GM21423 (cell line): ENCODE measurements around the gene NANOS1.
"Not testable (repeated sequence)": the region's sequence is repeated elsewhere in the genome, so short reads cannot be mapped to it uniquely, and the experiment has no call there.

Experiments
- ATAC-seq: cut with Tn5 transposase; IDR thresholded peaks from one replicate; pipeline ENCODE4 v1.9.1; 2021; ENCODE audit warnings: mild to moderate bottlenecking, moderate library complexity; ENCODE audit not compliant: unreplicated experiment

Gene NANOS1

DNA sequence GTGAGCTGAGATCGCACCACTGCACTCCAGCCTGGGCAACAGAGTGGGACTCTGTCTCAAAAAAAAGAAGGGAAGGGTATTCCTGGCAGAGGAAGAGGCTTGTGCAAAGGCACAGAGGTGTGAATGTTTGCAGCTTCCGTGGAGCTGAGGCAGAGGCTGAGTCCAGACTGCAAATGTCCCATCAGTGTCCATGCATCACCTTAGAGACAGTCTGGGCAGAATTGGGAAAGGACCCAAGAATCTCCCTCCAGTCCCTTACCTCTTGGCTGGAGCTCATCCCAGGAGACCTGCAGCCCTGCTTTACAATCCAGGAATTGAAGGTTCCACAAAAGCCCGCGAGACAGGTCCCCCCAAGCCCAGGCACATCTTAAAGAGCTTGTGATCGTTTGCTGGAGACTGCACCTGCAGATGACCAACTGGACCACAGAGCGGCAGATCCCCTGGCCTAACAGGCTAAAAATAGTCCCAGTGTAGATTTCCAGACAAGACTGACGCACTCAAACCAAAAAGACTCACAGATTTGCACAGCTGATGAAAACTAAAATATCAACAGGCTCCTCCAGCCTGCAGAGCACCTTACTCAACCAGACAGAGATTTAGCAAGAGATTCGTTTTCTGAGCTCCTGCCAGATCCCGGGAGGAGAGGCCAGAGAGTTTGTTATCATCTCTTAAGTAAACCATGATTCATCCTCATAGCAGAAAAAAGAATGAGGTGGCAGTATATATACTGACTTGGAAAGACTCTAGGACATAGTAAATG lies 22.9 kb upstream of the NANOS1 start:
- ATAC-seq: no peak

DNA sequence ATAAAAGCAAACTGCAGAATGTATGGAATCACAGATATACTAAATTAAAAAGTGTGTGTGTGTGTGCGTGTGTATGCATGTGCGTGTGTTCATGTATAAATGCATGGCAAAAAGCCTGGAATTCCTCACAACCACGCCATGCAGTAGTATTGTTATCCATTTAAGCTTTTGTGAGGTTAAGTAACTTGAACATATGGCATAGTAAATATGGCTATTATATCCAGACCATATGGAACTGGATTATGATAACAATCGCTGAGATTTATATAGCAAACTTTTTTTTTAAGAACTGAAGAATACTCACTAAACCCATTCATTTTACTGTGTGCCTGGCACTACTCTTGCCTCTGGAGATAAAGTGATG lies 22.3 kb upstream of the NANOS1 start:
- ATAC-seq: no peak

- ATAC-seq: no peak
Measured at GRCh38 chr10:119020627-119020946, 8.9 kb upstream of the NANOS1 start.

GRCh38 chr10:119022846-119023552 lies 6.5 kb upstream of the NANOS1 start:
- ATAC-seq: no peak

GRCh38 chr10:119023553-119023868 lies 6.0 kb upstream of the NANOS1 start:
- ATAC-seq: no peak

DNA sequence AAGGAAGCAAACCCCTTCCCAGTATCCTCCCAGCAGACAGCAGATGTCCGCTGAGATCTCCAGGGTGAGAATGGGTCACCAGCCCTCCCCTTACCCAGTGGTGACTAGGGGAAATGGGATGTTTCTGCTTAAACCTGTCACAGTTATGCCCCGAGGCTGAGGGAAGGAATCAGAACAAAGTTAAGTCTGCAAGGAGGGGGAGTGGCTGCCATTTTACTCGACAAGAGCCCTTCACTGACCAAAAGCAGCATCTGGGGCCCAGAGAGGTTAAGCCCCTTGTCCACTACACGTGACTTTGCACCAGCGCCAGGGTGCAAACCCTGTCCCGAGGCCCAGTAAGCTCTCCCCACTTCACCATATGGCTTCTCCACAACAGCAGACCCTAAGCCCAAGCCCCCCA lies 4.6 kb upstream of the NANOS1 start:
- ATAC-seq: no peak

DNA sequence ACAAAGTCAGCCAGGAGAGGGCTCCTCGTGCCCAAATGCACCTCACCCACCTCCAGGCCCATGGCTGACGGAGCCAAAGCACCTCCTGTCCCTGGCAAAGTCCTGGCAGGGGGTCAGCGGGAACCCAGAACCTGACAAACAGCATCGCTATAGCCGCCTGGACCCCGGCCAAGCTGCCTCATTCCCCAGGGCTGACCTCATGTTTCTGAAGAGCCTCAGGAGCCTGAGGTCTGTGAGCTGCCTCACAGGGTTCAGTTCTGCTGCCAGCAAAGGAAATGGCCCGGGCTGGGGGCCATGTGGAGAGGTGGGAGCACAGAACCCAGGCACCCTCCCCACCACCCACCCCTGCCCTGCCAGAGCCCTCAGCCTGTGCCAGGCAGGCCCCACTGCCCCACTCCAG lies 4.2 kb upstream of the NANOS1 start:
- no peak for ATAC-seq

DNA sequence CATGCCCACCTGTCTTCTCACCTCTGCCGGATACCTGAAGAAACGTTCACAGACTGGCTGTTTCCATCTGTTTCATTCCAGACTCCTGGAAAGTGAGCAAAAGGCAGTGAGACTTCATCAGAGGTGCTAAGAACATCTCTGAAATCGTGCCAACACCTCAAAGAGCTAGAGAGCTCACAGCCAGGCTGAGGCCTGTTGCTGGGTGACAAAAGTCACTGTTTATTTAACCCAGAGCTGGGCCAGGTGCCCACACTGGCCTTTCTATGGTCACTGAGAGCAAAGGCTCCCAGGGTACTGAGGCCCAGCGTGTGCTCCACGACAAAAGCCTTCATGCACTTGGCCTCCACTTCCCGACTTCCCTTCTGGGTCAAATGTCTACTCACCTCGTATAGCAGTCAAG lies 3.7 kb upstream of the NANOS1 start:
- no peak for ATAC-seq

- ATAC-seq: no peak
Measured at GRCh38 chr10:119026301-119027110, 3.0 kb upstream of the NANOS1 start.

DNA sequence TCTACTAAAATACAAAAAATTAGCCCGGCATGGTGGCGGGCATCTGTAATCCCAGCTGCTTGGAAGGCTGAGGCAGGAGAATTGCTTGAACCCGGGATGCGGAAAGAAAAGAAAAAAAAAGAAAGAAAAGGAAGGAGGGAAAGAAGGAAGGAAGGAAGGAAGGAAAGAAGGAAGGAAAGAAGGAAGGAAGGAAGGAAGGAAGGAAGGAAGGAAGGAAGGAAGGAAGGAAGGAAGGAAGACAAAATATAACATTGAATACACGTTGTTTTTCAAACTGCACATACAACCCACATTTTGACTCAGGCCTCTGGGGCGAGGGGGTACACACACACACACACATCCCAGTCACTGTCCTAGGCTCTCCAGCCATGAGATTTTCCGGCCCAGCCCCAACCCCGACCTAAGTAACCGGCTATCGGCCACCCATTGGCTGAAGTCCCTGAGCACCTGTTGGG lies 1.0 kb upstream of the NANOS1 start:
- not testable (repeated sequence) for ATAC-seq

GRCh38 chr10:119028900-119029612 lies 458 bp upstream of the NANOS1 start:
- ATAC-seq: peak; percentile 65

DNA sequence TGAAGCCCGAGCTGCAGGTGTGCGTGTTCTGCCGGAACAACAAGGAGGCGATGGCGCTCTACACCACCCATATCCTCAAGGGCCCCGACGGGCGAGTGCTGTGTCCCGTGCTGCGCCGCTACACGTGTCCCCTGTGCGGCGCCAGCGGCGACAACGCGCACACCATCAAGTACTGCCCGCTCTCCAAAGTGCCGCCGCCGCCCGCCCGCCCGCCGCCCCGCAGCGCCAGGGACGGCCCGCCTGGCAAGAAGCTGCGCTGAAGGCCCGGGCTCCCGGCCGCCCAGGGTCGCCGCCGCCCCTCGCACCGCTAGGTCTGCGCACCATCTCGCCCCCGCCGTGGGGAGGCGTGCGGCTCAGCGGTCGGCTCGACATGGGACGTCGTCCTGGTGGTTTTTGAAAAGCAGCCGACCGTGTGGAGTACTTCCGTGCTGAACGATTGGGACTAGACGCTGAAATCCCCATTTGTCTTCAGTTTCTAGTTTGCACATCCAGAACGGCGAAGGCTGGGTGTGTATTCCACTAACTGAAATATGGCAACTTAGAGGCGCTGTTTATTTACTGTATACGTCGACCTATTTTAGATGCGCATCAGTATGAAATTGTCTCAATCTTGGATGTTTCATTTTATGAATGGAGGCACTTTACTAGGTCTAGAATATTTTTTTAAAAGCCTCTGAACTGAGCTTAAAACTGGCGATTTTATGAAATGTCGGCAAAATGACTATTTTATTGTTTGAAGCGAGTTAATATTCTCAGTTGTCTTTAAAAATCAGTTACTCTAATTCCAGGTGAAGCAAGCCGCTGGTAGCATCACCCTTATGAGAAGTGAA lies 1.1 kb downstream of the NANOS1 start:
- peak; percentile 45 for ATAC-seq

GRCh38 chr10:119031496-119032059 lies 2.1 kb downstream of the NANOS1 start:
- no peak for ATAC-seq

DNA sequence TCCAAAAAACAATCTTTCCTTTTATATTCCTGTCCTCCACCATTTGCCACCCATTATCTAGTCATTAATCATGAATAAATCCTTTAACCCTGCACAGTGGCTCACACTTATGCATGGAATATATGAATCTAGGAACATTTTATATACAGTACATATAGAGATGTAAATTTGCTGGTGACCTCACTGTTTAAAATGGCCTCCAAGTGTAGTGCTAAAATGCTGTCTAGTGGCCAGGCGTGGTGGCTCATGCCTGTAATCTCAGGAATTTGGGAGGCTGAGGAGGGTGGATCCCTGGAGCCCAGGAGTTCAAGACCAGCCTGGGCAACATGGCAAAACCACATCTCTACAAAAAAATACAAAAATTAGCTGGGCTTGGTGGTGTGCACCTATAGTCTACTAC lies 9.6 kb downstream of the NANOS1 start:
- no peak for ATAC-seq

- ATAC-seq: no peak
Measured at GRCh38 chr10:119041326-119041725, 11.8 kb downstream of the NANOS1 start.

DNA sequence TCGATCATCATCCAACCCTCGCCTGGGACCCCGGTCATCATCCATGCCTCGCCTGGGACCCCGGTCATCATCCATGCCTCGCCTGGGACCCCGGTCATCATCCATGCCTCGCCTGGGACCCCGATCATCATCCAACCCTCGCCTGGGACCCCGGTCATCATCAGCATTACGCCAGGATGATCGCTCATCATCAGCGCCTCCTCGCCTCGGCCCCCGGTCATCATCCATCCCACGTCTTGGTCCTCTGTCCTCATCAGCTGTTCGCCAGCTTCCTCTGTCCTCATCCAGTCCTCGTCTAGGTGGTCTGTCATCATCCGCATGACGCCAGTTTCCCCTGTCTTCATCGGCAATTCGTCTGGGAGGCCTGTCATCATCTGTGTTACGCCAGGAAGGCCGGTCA lies 12.7 kb downstream of the NANOS1 start:
- no peak for ATAC-seq

DNA sequence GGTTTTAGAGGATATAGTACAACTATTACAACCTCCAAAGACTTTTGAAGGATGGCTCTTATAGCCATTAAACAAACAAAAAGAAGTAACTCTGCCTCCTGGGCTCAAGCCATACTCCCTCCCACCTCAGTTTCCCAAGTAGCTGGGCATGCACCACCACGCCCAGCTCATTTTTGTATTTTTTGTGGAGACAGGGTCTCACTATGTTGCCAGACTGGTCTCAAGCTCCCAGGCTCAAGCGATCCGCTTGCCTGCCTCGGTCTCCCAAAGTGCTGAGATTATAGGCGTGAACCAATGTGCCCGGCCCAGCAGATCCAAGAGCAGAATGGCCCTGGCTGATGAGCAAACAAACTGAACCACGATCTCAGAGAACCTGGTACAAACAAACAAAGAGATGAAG lies 16.0 kb downstream of the NANOS1 start:
- ATAC-seq: no peak

DNA sequence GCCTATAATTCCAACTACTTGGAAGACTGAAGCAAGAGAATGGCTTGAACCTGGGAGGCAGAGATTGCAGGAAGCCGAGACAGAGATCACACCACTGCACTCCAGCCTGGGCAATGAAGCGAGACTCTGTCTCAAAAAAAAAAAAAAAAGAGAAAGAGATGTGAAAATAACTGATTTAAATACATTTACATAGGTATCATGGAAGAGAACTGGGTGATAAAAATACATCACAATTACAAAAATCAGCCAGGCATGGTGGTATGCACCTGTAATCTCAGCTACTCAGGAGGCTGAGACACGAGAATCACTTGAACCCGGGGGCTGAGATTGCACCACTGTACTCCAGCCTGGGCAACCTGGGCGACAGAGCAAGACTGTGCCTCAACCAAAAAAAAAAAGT lies 19.8 kb downstream of the NANOS1 start:
- no peak for ATAC-seq

GRCh38 chr10:119049777-119050176 lies 20.3 kb downstream of the NANOS1 start:
- no peak for ATAC-seq

- ATAC-seq: no peak
Measured at GRCh38 chr10:119051775-119052174, 22.3 kb downstream of the NANOS1 start.
